Kidney epithelial cell (primary cell): ENCODE data around the gene COL19A1. TPM values are rescaled to one million over a fixed set of nuclear protein-coding genes. Genes with fewer than 3 reads are reported as not detected.
"Not testable (repeated sequence)": the region's sequence is repeated elsewhere in the genome, so short reads cannot be mapped to it uniquely, and the experiment has no call there.

Experiments used
- DNase-seq: peaks from one replicate; pipeline ENCODE4 v3.0.0-alpha.2; 2010; ENCODE audit warnings: low read depth
- H3K27me3 ChIP-seq: 2 replicates; pipeline ENCODE4 v1.6.0; 2011; ENCODE audit warnings: low read length; ENCODE audit not compliant: control insufficient read depth, insufficient read depth
- H3K36me3 ChIP-seq: 2 replicates; pipeline ENCODE4 v1.5.1; 2011; ENCODE audit warnings: low read length; ENCODE audit not compliant: control insufficient read depth, insufficient read depth
- H3K4me3 ChIP-seq: 2 replicates; pipeline ENCODE4 v1.5.1; 2011; ENCODE audit warnings: low read depth, mild to moderate bottlenecking, control low read depth, low read length
- total RNA-seq: library from RNA; depleted of rRNA; stranded (reverse); fragments of >200 nt; gene quantifications from 2 replicates; pipeline ENCODE4 v1.2.3, GENCODE V29; 2015
- TF ChIP-seq, protein P1 (sequence below): IDR thresholded peaks from 2 replicates; pipeline ENCODE4 v1.5.1; 2011; ENCODE audit warnings: mild to moderate bottlenecking, moderate library complexity, low read length, control low read depth, inconsistent platforms; ENCODE audit not compliant: insufficient read depth, poor library complexity, severe bottlenecking

Gene COL19A1
- total RNA-seq, 1 donor from 2014 or later: not detected

DNA sequence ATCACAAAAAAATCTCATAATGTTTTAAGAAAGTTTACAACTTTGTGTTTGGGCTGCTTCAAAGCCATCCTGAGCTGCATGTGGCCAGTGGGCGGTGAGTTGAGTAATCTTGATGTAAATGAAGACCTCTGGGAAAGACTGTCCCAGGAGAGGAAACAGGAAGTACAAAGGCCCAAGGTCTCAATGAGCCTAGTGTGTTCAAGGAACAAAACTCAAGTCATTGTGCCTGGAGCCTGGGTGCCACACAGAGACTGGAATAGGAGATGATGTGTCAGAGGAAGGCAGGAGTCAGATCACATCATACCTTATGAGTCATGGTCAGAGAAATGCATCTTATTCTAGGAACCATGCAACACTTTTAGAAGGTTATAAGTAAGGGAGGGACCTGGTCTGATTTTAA lies 51.5 kb downstream of the COL19A1 start:
- TF ChIP-seq, protein P1, sequence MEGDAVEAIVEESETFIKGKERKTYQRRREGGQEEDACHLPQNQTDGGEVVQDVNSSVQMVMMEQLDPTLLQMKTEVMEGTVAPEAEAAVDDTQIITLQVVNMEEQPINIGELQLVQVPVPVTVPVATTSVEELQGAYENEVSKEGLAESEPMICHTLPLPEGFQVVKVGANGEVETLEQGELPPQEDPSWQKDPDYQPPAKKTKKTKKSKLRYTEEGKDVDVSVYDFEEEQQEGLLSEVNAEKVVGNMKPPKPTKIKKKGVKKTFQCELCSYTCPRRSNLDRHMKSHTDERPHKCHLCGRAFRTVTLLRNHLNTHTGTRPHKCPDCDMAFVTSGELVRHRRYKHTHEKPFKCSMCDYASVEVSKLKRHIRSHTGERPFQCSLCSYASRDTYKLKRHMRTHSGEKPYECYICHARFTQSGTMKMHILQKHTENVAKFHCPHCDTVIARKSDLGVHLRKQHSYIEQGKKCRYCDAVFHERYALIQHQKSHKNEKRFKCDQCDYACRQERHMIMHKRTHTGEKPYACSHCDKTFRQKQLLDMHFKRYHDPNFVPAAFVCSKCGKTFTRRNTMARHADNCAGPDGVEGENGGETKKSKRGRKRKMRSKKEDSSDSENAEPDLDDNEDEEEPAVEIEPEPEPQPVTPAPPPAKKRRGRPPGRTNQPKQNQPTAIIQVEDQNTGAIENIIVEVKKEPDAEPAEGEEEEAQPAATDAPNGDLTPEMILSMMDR: no peak
- Histone ChIP-seq H3K4me3 (no peak overlapping the region), H3K27me3 (no peaks in the 10 kb centered on the region), H3K36me3 (no peaks in the 10 kb centered on the region)
- peak; percentile 64 for DNase-seq

DNA sequence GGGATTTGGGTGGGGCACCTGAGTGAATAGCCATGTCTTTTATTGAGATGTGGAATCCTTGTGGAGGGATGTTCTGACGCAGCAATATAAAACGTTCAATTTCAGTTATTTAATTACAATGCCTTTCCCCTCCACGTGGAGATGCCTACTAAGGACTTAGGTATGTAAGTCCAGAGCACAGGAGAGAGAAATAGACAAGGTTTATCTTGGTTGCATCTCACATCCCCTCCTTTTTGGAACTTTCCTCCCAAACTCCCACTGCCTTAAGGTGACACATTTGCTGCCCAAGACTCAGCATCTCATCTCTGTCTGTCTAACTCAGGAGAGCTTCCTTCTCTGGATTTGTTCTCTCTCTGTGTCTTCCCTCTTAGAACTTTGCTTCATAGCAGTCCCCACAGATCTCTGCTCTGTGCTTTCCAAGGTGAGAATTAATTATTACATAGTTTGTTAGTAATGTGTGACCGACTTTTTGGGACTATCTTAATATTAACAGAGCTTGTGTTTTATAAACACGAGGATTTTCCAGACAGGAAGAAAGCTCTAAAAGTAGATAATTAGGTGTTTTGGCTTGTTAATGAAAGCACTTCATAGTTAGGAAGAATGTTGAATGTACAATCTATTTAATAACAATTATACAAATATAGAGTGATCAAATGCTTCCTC lies 52.6 kb downstream of the COL19A1 start:
- Histone ChIP-seq H3K27me3 (no peaks in the 10 kb centered on the region), H3K4me3 (no peak overlapping the region), H3K36me3 (no peaks in the 10 kb centered on the region)
- DNase-seq: no peak
- TF ChIP-seq, protein P1: no peak

DNA sequence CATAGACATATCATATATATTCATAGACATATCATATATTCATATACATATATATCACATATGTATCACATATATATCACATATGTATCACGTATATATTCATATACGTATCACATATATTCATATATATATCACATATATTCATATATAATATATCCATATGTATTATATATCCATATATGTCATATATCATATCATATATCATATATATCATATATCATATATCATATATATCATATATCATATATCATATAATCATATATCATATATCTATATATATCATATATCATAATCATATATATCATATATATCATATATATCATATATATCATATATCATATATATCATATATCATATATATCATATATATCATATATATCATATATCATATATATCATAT lies 54.7 kb downstream of the COL19A1 start:
- not testable (repeated sequence) for H3K36me3 ChIP-seq, H3K4me3 ChIP-seq, DNase-seq, H3K27me3 ChIP-seq

DNA sequence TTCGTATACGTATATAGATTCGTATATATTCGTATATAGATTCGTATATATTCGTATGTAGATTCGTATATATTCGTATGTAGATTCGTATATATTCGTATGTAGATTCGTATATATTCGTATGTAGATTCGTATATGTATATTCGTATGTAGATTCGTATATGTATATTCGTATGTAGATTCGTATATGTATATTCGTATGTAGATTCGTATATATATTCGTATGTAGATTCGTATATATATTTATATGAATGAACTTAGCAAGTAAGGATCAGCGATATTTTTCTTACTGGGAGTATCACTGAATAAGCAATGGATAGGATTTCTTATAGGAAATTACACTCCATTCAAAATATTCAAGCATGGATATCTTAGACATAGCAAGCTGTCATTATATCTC lies 55.3 kb downstream of the COL19A1 start:
- H3K4me3 ChIP-seq, DNase-seq, H3K36me3 ChIP-seq, H3K27me3 ChIP-seq: not testable (repeated sequence)

- Histone ChIP-seq H3K4me3 (no peak overlapping the region), H3K27me3 (no peaks in the 10 kb centered on the region), H3K36me3 (no peaks in the 10 kb centered on the region)
- TF ChIP-seq, protein P1: no peak
- no peak for DNase-seq
Observed at GRCh38 chr6:69926745-69927144, 60.4 kb downstream of the COL19A1 start.

- no peaks in the 10 kb centered on the region for H3K36me3 ChIP-seq
- H3K4me3 ChIP-seq: no peak overlapping the region
- no peak for DNase-seq
- TF ChIP-seq, protein P1: no peak
- H3K27me3 ChIP-seq: no peaks in the 10 kb centered on the region
Observed at GRCh38 chr6:69933239-69933638, 66.9 kb downstream of the COL19A1 start.

DNA sequence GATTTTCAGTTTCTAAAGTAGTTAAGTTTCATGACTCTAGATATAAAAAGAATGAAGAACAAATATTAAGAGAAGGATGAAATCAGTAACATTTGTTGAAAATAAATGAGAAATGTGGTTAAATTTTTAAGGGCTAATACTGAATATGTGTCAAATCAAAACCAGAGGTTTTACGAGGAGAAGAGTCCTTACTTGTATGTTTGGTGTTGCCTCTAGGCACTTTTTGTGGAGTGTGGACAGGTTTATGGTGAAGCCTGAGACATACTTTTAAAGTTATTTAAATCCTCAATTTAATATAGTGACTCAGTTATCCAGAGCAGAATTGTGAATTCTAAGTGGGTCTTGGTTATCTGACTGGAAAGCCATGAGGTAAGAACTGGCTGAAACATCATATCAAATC lies 68.7 kb downstream of the COL19A1 start:
- Histone ChIP-seq H3K27me3 (no peaks in the 10 kb centered on the region), H3K4me3 (no peak overlapping the region), H3K36me3 (no peaks in the 10 kb centered on the region)
- DNase-seq: no peak
- TF ChIP-seq, protein P1: no peak
